22Rv1 (cell line): ENCODE data around the gene INPP5D.

Experiments
- CTCF ChIP-seq: fragments of 450-650 bp; IDR thresholded peaks from 2 replicates; pipeline ENCODE4 v1.5.1; 2017; ENCODE audit warnings: mild to moderate bottlenecking
- ZFX ChIP-seq: fragments of 450-650 bp; IDR thresholded peaks from 2 replicates; pipeline ENCODE4 v1.6.1; 2017; ENCODE audit warnings: antibody characterized with exemption, borderline replicate concordance

- no peak for TF ChIP-seq CTCF
- TF ChIP-seq ZFX, result no peak
Measured at GRCh38 chr2:233075966-233076339, 15.8 kb downstream of the INPP5D start.
